ENCODE data around the gene KNTC1.

GRCh38 chr12:122614839-122615238 is 87.8 kb downstream of the KNTC1 start:
- TF ChIP-seq CTCF (IDR thresholded peaks at IDR 0.05; ENCODE audit: low read depth, low read length) (no peak), EZH2phosphoT487 (IDR thresholded peaks at IDR 0.05; ENCODE audit: low read depth) (no peak)
